NCI-H2029 treated with DMSO at 0.1 percent for 48 hours (cell line): ENCODE data around the gene FAM184A.
A peak's percentile ranks its signal among the peaks of the same experiment; 100 is the strongest.

Source experiments
- DNase-seq: peaks from one replicate; lab custom pipeline; 2025; lab: John Stamatoyannopoulos, UW

FAM184A gene

GRCh38 chr6:118963003-118963402 is 115.5 kb downstream of the FAM184A start:
- DNase-seq: no peak

GRCh38 chr6:118959903-118960302 is 118.6 kb downstream of the FAM184A start:
- no peak for DNase-seq

DNA sequence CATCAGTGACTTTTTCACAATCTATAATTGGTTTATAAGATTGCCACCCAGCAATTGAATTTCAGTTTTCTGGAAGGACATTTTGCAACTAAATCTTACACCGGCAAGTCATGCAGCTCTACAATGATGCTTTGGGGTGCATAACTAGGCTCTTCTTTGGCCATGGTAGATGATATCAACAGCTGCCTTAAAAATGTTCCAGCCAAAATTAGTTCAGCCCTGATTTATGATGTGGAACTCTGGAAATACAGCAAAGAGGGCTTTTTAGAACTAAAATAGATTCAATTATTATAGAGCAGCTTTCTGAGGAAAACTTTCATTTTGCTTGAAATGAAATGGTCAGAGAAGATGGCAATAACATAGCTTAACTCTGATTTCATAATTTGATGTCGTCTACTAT is 125.1 kb downstream of the FAM184A start:
- no peak for DNase-seq

GRCh38 chr6:118952683-118953082 is 125.8 kb downstream of the FAM184A start:
- DNase-seq: no peak

GRCh38 chr6:118945217-118945616 is 133.2 kb downstream of the FAM184A start:
- no peak for DNase-seq

GRCh38 chr6:118940770-118941169 is 137.7 kb downstream of the FAM184A start:
- peak; percentile 45 for DNase-seq

DNA sequence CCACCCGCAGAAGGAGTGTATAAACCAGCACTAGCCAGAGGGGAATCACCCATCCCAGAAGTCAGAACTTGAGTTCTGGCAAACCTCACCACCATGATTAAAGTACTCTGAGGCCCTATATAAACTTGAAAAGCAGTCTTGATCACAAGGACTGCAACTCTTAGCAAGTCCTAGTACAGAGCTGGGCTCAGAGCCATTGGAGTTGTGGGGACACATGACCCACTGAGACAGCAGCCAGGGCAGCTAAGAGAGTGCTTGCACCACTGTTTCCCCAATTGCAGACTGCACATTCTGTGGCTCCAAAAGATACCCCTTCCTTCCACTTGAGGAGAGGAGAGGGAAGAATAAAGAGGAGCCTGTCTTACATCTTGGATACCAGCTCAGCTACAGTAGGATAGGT is 138.8 kb downstream of the FAM184A start:
- DNase-seq: no peak

DNA sequence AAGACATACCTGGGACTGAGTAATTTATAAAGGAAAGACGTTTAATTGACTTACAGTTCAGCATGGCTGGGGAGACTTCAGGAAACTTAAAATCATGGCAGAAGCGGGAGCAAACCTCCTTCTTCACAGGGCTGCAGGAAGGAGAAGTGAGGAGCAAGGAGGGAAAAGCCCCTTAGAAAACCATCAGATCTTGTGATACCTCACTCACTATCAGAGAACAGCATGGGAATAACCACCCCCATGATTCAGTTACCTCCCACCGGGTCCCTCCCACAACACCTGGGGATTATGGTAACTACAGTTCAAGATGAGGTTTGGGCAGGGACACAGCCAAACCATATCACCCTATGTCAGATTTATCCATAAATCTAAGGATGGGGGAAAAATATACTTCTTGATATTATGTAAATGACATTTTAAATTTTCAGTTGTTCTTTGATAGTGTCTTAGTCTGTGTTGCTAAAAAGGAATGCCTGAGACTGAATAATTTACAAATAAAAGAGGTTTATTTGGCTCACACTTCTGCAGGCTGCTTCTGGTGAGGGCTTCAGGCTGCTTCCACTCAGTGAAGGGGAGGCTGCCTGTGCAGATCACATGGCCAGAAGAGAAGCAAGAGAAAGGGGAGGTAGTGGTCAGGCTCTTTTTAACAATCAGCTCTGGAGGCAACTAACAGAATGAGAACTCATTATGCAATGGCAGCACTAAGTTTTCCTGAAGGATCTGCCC is 142.3 kb downstream of the FAM184A start:
- DNase-seq: no peak

GRCh38 chr6:118935331-118935668 is 143.2 kb downstream of the FAM184A start:
- no peak for DNase-seq

- peak; percentile 86 for DNase-seq
Measured at GRCh38 chr6:118934461-118935330, 143.8 kb downstream of the FAM184A start, which contains the start of gene MCM9. MCM9 (minus strand) TSS chr6:118935159; CDS start chr6:118931723, 3,436 bp downstream.

DNA sequence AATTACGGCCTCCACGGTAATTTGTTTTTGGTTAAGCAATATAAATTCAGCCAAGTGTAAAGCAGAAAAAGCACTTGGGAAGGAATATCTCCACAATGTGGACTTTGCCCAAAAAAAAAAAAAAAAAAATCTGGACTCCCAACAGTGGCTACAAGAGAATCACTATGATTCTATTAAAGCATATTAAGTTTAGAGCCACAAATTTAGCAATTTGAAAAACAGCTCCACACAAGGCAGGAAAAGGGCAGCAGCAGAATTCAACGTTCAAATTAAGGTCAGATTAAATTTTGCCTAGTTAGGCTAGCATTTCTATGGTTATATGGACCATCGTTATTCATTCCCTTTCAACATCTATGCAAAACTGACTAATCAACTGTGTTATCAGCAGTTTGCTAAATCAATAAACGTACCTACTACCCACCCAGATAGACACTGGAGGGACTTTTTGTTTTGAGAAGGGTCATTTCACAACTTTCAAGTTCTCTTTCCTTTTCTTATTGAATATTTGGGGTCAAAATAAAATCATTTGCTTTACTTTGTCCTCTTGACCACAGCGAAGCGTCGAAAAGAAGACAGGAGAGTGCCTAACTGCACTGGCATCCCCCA is 144.5 kb downstream of the FAM184A start:
- peak; percentile 86 for DNase-seq

DNA sequence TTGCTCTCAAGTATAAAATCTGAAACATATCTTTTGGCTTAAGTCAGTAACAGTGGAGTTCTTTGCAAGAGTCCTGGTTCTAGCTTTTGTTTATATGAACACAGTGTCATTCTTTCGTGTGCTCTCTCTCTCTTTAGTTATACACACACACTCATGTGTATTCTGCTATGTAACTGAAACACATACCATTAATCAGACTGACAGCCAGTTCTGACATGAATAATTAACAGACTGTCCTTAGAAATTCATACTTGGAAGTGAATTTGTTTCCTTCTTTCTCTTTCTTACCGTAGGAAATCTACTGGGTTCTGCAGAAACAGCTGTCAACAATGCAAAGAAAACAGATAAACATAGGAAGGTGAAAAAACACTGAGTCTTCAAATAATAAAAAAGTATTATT is 146.0 kb downstream of the FAM184A start:
- DNase-seq: peak; percentile 39

DNA sequence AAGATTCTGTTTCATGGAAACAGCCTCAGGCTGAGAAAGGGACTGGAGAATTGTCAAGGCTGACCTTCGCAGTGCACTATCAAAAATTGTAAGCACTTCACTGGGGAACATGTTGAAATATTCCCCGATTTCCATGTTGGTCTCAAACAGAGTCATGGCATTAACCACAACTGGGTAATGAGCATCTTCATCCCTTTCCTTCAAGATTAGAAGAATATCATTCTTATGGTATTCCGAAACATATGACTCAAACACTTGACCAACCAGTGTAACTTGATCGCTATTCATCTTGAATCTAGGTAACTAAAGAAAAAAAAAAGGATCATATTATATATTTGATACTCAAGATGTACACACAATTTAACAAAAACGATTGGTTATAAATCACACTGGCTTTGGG is 147.0 kb downstream of the FAM184A start:
- no peak for DNase-seq

- no peak for DNase-seq
Measured at GRCh38 chr6:118930680-118931079, 147.8 kb downstream of the FAM184A start.

GRCh38 chr6:118923035-118923434 is 155.4 kb downstream of the FAM184A start:
- no peak for DNase-seq

DNA sequence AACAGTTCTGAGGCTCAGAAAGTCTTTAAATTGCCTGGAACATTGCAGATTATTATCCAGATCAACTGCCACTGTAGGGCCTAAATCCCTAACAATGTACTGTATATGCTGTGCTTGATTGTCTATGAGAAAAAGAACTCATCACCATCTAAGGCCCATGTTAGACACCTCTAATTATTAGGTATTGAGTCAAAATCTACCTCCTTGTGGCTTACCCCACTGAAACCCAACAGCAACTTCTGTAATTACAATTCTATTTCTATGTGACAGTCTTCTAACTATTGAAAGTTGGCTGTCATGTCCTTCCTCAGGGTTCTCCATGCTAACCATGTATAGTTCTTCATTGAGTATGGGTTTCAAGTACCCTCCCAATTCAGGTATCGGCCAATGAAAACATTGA is 157.4 kb downstream of the FAM184A start:
- no peak for DNase-seq

- DNase-seq: no peak
Measured at GRCh38 chr6:118918329-118918725, 160.1 kb downstream of the FAM184A start.

DNA sequence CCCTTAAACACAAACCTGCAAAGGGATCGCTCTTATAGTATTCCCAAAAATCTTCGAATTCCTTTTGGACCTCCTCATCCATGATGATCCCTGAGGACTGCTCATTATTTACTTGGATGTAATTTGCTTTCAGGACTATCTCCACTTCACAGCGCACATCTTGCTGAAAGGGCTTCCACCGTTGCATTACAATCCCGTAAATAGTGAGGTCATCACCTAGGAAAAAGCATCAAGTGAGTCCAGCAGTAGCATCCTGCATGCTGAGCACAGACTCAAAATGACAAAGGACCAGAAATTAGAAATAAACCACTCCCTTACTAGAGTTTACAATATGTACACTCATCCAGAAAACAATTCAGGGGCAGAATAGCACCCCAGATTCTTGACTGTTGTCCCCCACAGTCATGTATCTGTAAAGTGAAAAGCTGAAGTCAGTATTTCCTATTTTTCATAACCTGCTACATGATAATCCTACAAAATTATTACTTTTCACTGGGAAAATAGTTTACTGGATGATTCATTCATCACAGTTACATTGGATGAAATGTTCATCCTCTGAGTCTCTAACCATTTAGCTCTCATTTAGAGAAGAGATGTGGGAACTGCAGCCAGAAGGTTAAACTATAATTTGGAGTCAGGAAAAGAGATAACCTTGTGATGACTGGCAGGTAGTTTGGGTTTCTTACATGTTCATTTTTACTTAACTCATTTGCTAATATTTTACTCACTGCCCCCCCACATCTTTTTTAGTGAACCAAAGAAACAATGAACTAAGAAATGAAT is 160.7 kb downstream of the FAM184A start:
- no peak for DNase-seq

GRCh38 chr6:118914598-118914997 is 163.9 kb downstream of the FAM184A start:
- DNase-seq: no peak

DNA sequence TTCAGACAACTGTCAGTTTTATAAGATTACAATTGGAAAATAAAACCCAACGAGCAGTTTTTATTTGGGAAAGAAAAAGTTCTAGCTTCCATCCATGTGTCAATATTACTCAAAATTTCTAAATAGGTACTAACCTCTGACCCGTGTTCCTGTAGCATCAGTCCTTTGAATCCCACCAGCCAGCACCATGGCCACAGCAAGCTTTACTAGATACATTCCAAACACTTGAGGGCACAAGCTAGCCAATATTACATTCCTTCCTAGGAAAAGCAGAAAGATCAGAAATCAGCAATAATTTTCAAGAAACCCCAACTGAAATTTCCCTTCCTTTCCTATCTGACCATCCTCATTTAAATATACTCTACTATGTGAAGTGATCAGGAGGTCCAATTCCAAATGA is 165.3 kb downstream of the FAM184A start:
- no peak for DNase-seq

DNA sequence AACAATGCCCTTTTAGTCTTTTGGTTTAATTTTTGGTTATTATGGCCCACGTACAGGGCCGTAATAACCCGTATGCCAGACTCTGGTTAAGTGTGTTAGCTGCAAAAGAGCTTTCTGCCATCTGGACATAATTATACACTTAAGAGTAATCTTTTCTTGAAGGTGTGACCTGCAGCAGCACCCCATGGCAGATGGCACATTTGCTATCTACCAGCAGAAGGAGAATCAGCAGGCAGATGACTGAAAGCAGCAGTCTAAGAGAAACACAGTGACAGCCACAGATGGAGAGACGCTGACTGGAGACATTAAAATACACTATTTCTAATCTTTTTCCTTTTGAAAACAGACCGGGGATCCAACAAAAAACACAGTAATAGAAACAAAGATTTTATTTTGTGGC is 165.8 kb downstream of the FAM184A start:
- no peak for DNase-seq
